B cell (primary cell): ENCODE results near the gene JARID2. TPM values are rescaled to one million over a fixed set of nuclear protein-coding genes. Genes with fewer than 3 reads are reported as not detected.

Experiments
- ATAC-seq: fragments of 200-7000 bp; cut with Tn5 transposase; one replicate; pipeline ENCODE4 v1.10.0; 2021; ENCODE audit warnings: low read depth, mild to moderate bottlenecking, moderate number of reproducible peaks, moderate library complexity
- CTCF ChIA-PET: fragments of 350-600 bp; sonication (Branson Sonifier 250); formaldehyde crosslinking; loops from one replicate; lab custom pipeline; 2021; ENCODE audit warnings: antibody characterized with exemption, inconsistent platforms; lab: Charles Lee
- POLR2A ChIA-PET: fragments of 350-600 bp; sonication (Branson Sonifier 250); formaldehyde crosslinking; loops from one replicate; lab custom pipeline; 2021; ENCODE audit warnings: antibody characterized with exemption; lab: Charles Lee
- DNase-seq: peaks from one replicate; pipeline ENCODE4 v3.0.0; 2013
- H2AFZ ChIP-seq: 2 replicates; pipeline ENCODE4 v1.6.1; 2012; ENCODE audit warnings: mild to moderate bottlenecking, low read depth, low read length; ENCODE audit not compliant: insufficient read depth, poor library complexity, severe bottlenecking
- H3K27ac ChIP-seq, 2 donors: 1 replicate in 1 of 2; 2 replicates in 1 of 2; pipeline ENCODE4 v1.5.1; 2012 to 2013; ENCODE audit warnings: low read length in 2 of 2, mild to moderate bottlenecking in 2 of 2, moderate library complexity in 1 of 2
- H3K27me3 ChIP-seq, 4 experiments: fragments of 200-600 bp in 1 of 4; sonication (generic) in 1 of 4; replicated peaks in 1 of 4; 1 replicate in 2 of 4; 2 replicates in 2 of 4; pipeline versions ENCODE4 v1.6.1 to v1.7.0; 2013 to 2016; ENCODE audit warnings: low read length in 3 of 4, mild to moderate bottlenecking in 2 of 4, mixed read lengths in 1 of 4, moderate library complexity in 1 of 4; ENCODE audit not compliant: insufficient read depth in 4 of 4, control insufficient read depth in 3 of 4; ENCODE audit errors: control extremely low read depth in 1 of 4
- H3K36me3 ChIP-seq, 2 experiments: replicated peaks in 1 of 2; 1 replicate in 1 of 2; 2 replicates in 1 of 2; pipeline versions ENCODE4 v1.6.1 to v1.7.1; 2013; ENCODE audit warnings: low read length in 1 of 2; ENCODE audit not compliant: insufficient read depth in 2 of 2, control insufficient read depth in 1 of 2; ENCODE audit errors: control extremely low read depth in 1 of 2, extremely low read depth in 1 of 2
- H3K4me1 ChIP-seq, 2 donors: fragments of 200-600 bp in 1 of 2; sonication (generic) in 1 of 2; 1 replicate in 1 of 2; 2 replicates in 1 of 2; pipeline versions ENCODE4 v1.5.1 to v1.6.1; 2013 to 2017; ENCODE audit warnings: low read length in 2 of 2; ENCODE audit not compliant: control insufficient read depth in 2 of 2, insufficient read depth in 2 of 2
- H3K4me2 ChIP-seq: replicated peaks from 2 replicates; pipeline ENCODE3; 2012; ENCODE audit warnings: mild to moderate bottlenecking, low read depth, low read length; ENCODE audit not compliant: poor library complexity, severe bottlenecking
- H3K4me3 ChIP-seq, 5 experiments: fragments of 200-600 bp in 1 of 5; sonication (generic) in 1 of 5; 1 replicate in 3 of 5; 2 replicates in 2 of 5; pipeline versions ENCODE4 v1.5.1 to v1.7.0; 2011 to 2016; ENCODE audit warnings: low read length in 4 of 5, mild to moderate bottlenecking in 4 of 5, low read depth in 2 of 5, control low read depth in 1 of 5, moderate library complexity in 1 of 5; ENCODE audit not compliant: insufficient read depth in 1 of 5; ENCODE audit errors: control extremely low read depth in 1 of 5, extremely low read depth in 1 of 5
- H3K79me2 ChIP-seq: fragments of 200-600 bp; sonication (generic); one replicate; pipeline ENCODE4 v1.6.0; 2016; ENCODE audit warnings: low read length; ENCODE audit not compliant: control insufficient read depth, insufficient read depth
- H3K9ac ChIP-seq: fragments of 200-600 bp; sonication (generic); 2 replicates; pipeline ENCODE4 v1.6.1; 2017; ENCODE audit warnings: mild to moderate bottlenecking, low read length, moderate library complexity
- H3K9me3 ChIP-seq, 3 donors: one replicate each; pipeline versions ENCODE4 v1.6.1 to v1.7.1; 2013; ENCODE audit warnings: low read length in 2 of 3; ENCODE audit not compliant: control insufficient read depth in 2 of 3, insufficient read depth in 1 of 3; ENCODE audit errors: control extremely low read depth in 1 of 3
- H4K20me1 ChIP-seq: 2 replicates; pipeline ENCODE4 v1.6.0; 2012; ENCODE audit warnings: mild to moderate bottlenecking, low read length; ENCODE audit not compliant: insufficient read depth, control insufficient read depth, poor library complexity, severe bottlenecking
- H3K27ac Mint-ChIP-seq: one replicate; pipeline ENCODE4 v1.8.0; 2021; ENCODE audit warnings: mixed read lengths
- H3K27me3 Mint-ChIP-seq: one replicate; pipeline ENCODE4 v1.8.0; 2021; ENCODE audit warnings: mixed read lengths
- H3K4me1 Mint-ChIP-seq: one replicate; pipeline ENCODE4 v1.8.0; 2021; ENCODE audit warnings: mixed read lengths
- H3K4me3 Mint-ChIP-seq: one replicate; pipeline ENCODE4 v1.8.0; 2021; ENCODE audit warnings: mixed read lengths
- H3K9me3 Mint-ChIP-seq: one replicate; pipeline ENCODE4 v1.8.0; 2022; ENCODE audit warnings: mixed read lengths; ENCODE audit not compliant: insufficient read depth
- EZH2 ChIP-seq: IDR thresholded peaks from 2 replicates; pipeline ENCODE4 v1.6.1; 2012; ENCODE audit warnings: borderline replicate concordance, low read depth, mild to moderate bottlenecking, moderate library complexity, low read length; ENCODE audit not compliant: insufficient read depth, poor library complexity, severe bottlenecking
- WGBS: methylation state at CpG from one replicate; pipeline ENCODE4 v1.1.5; 2013; ENCODE audit warnings: missing lambda C conversion rate; ENCODE audit not compliant: insufficient coverage; 5-methylcytosine and 5-hydroxymethylcytosine counted together
- intact Hi-C: fragments of 100-400 bp; cut with micrococcal nuclease; formaldehyde crosslinking; loops from one replicate; pipeline ENCODE4 v1.10.0; 2022
- polyA plus RNA-seq: library from polyadenylated mRNA; depleted of rRNA; stranded (reverse); fragments of >200 nt; gene quantifications from 2 replicates; pipeline ENCODE4 v1.2.3, GENCODE V29; 2012
- total RNA-seq, 2 donors: library from RNA; stranded (reverse); fragments of 120-200 nt in 1 of 2; gene quantifications; 1 replicate in 1 of 2; 2 replicates in 1 of 2; pipeline versions ENCODE4 v1.2.3 to v1.2.4, GENCODE V29; 2013 to 2022
- TF ChIP-seq, protein P1 (sequence below): fragments of 200-600 bp; IDR thresholded peaks from one replicate; pipeline ENCODE4 v1.8.0; 2022; ENCODE audit warnings: antibody characterized with exemption, mild to moderate bottlenecking

Gene JARID2
- total and polyA plus RNA-seq, 2 donors (not counting 1 experiment from before 2014, with no cell fraction given) = 11.0 to 58.1 TPM

DNA sequence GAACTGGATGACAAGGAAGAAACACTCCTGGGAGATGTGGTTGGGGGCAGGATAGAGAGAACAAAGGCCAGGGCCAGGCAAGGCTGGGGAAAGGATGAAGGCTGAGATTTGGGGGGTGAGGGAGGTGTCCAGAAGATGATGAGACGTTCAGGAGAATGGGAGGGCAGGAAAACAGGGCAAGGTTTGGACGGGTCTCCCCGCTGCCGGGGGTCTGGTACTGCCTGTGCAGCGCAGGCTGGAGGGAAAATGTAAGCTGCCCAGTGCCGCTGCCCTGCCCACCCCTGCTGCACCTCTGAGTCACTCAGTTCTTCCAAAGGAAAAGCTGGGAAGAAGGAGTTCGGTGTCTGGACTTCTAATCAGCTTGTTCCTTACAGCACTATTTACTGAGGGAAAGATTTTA is 286.1 kb downstream of the JARID2 start:
- Histone ChIP-seq H3K4me3 (no peak overlapping the region), H3K27ac (no peak overlapping the region), H2AFZ (no peak overlapping the region), H3K79me2 (peaks cover 28% of the 10 kb centered on the region), H3K4me1 (no peaks in the 10 kb centered on the region), H4K20me1 (peaks cover 7% of the 10 kb centered on the region), H3K9me3 (no peaks in the 10 kb centered on the region), H3K4me2 (no peak overlapping the region), H3K9ac (no peak overlapping the region), H3K27me3 (no peaks in the 10 kb centered on the region), H3K36me3 (peaks cover 0 to 49% of the 10 kb centered on the region in 2 experiments)
- ATAC-seq = no peak
- H3K27me3 Mint-ChIP-seq = no peaks in the 10 kb centered on the region
- ChIA-PET POLR2A (interaction anchor here (0.6 kb wide), 1 partner anchor 199 kb away, joined by 10 read pairs; no protein-coding TSS in a partner anchor), CTCF (no interaction called here)
- TF ChIP-seq, protein P1, sequence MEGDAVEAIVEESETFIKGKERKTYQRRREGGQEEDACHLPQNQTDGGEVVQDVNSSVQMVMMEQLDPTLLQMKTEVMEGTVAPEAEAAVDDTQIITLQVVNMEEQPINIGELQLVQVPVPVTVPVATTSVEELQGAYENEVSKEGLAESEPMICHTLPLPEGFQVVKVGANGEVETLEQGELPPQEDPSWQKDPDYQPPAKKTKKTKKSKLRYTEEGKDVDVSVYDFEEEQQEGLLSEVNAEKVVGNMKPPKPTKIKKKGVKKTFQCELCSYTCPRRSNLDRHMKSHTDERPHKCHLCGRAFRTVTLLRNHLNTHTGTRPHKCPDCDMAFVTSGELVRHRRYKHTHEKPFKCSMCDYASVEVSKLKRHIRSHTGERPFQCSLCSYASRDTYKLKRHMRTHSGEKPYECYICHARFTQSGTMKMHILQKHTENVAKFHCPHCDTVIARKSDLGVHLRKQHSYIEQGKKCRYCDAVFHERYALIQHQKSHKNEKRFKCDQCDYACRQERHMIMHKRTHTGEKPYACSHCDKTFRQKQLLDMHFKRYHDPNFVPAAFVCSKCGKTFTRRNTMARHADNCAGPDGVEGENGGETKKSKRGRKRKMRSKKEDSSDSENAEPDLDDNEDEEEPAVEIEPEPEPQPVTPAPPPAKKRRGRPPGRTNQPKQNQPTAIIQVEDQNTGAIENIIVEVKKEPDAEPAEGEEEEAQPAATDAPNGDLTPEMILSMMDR = no peak
- TF ChIP-seq EZH2 = no peak
- H3K27ac Mint-ChIP-seq = no peak overlapping the region
- H3K4me1 Mint-ChIP-seq = peaks cover 21% of the 10 kb centered on the region
- H3K9me3 Mint-ChIP-seq = no peaks in the 10 kb centered on the region
- DNase-seq = no peak
- no peak overlapping the region for H3K4me3 Mint-ChIP-seq
- WGBS = 92% methylated on average over 6 of the region's 7 CpGs
- intact Hi-C loops = no loop called here

DNA sequence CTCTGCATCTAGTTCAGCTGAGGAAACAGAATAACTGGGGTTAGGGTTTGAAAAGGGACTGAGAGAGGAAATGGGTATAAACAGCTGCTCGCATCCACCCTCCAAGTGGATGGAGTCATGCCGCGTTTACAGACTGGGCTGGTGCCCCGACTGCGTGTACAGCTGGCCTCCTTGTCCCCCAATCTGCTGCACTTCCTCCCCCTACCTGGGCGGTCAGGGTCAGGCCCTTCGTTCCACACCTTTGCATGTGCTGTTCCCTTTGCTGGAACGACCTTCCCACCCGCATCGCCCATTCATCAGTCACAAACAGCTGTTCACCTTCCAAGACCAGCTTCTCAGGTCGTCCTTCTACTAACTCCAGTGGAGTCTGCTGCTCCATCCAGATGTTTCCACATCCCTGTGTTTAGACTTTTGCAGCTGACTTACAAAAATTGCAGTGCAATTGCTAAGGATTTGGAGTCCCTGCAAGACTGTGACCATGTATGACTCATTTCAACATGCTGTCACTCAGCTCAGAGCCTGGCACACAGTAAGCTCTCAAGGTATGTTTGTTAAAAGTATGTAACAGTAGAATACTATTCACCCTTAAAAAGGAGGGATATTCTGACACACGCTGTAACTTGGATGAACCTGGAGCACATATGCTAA is 287.6 kb downstream of the JARID2 start:
- H3K4me1 Mint-ChIP-seq = peaks cover 24% of the 10 kb centered on the region
- Histone ChIP-seq H3K9me3 (peaks cover 0 to 5% (median 0%) of the 10 kb centered on the region in 3 donors), H3K36me3 (peaks cover 0 to 43% of the 10 kb centered on the region in 2 experiments), H3K9ac (no peak overlapping the region), H3K27ac (no peak overlapping the region), H3K4me3 (no peak overlapping the region), H3K79me2 (peaks cover 42% of the 10 kb centered on the region), H4K20me1 (peaks cover 10% of the 10 kb centered on the region), H3K4me1 (no peaks in the 10 kb centered on the region), H2AFZ (no peak overlapping the region), H3K27me3 (no peaks in the 10 kb centered on the region), H3K4me2 (no peak overlapping the region)
- WGBS = 97% methylated on average over 11 of the region's 12 CpGs
- intact Hi-C loops = no loop called here
- no peaks in the 10 kb centered on the region for H3K27me3 Mint-ChIP-seq
- DNase-seq = no peak
- TF ChIP-seq, protein P1 = no peak
- no peak for TF ChIP-seq EZH2
- H3K9me3 Mint-ChIP-seq = no peaks in the 10 kb centered on the region
- H3K27ac Mint-ChIP-seq = no peak overlapping the region
- CTCF ChIA-PET = no interaction called here
- no peak for ATAC-seq
- no peak overlapping the region for H3K4me3 Mint-ChIP-seq
- POLR2A ChIA-PET = no interaction called here
